Endodermal cell (in vitro differentiated cells): ENCODE measurements around the gene DHX57. TPM values are rescaled to one million over a fixed set of nuclear protein-coding genes. Genes with fewer than 3 reads are reported as not detected.

Experiments used
- DNase-seq: peaks from one replicate; pipeline ENCODE4 v3.0.0-alpha.2; 2017
- H3K27ac ChIP-seq: 2 replicates; pipeline ENCODE4 v1.5.1; 2013; ENCODE audit warnings: mild to moderate bottlenecking, low read depth, low read length, moderate library complexity
- H3K27me3 ChIP-seq: 2 replicates; pipeline ENCODE4 v1.6.1; 2013; ENCODE audit warnings: mild to moderate bottlenecking, low read length, moderate library complexity; ENCODE audit not compliant: insufficient read depth, control insufficient read depth, poor library complexity, severe bottlenecking
- H3K36me3 ChIP-seq: 2 replicates; pipeline ENCODE4 v1.7.0; 2013; ENCODE audit warnings: mild to moderate bottlenecking, low read length, moderate library complexity; ENCODE audit not compliant: control insufficient read depth, insufficient read depth
- H3K4me1 ChIP-seq: one replicate; pipeline ENCODE4 v1.7.0; 2013; ENCODE audit warnings: low read length; ENCODE audit not compliant: control insufficient read depth, insufficient read depth
- H3K4me3 ChIP-seq: 2 replicates; pipeline ENCODE4 v1.5.1; 2013; ENCODE audit warnings: mild to moderate bottlenecking, low read length, moderate library complexity
- H3K9ac ChIP-seq: 2 replicates; pipeline ENCODE4 v1.6.1; 2013; ENCODE audit warnings: mild to moderate bottlenecking, low read length, moderate library complexity; ENCODE audit not compliant: poor library complexity, severe bottlenecking; ENCODE audit errors: extremely low read depth
- H3K9me3 ChIP-seq: 2 replicates; pipeline ENCODE4 v1.6.1; 2013; ENCODE audit warnings: mild to moderate bottlenecking, low read length, moderate library complexity; ENCODE audit not compliant: control insufficient read depth
- H3K27ac Mint-ChIP-seq: 2 replicates; pipeline ENCODE4 v1.8.0; 2020; ENCODE audit warnings: mixed read lengths
- H3K27me3 Mint-ChIP-seq: 2 replicates; pipeline ENCODE4 v1.8.0; 2021; ENCODE audit warnings: mild to moderate bottlenecking, mixed read lengths; ENCODE audit not compliant: insufficient read depth
- H3K36me3 Mint-ChIP-seq: 2 replicates; pipeline ENCODE4 v1.8.0; 2020; ENCODE audit warnings: low read depth, mixed read lengths
- H3K4me1 Mint-ChIP-seq: 2 replicates; pipeline ENCODE4 v1.8.0; 2020; ENCODE audit warnings: mixed read lengths
- H3K4me3 Mint-ChIP-seq: 2 replicates; pipeline ENCODE4 v1.8.0; 2020; ENCODE audit warnings: mild to moderate bottlenecking, moderate library complexity, mixed read lengths
- H3K9me3 Mint-ChIP-seq: 2 replicates; pipeline ENCODE4 v1.8.0; 2020; ENCODE audit warnings: mild to moderate bottlenecking, mixed read lengths
- CTCF ChIP-seq: fragments of 200-600 bp; sonication (generic); conservative IDR thresholded peaks from 2 replicates; pipeline ENCODE4 v1.5.0; 2021; ENCODE audit warnings: antibody characterized with exemption, mild to moderate bottlenecking
- WGBS, 2 experiments: methylation state at CpG; one replicate each; pipeline versions ENCODE4 v1.1.5 to v1.1.7; 2013; ENCODE audit warnings: missing lambda C conversion rate in 2 of 2, mixed read lengths in 1 of 2; ENCODE audit not compliant: insufficient coverage in 1 of 2, insufficient read length in 1 of 2; 5-methylcytosine and 5-hydroxymethylcytosine counted together
- total RNA-seq, 2 donors: library from RNA; stranded (reverse); fragmentation: NEBNext Ultra II Directional in 1 of 2; extraction: Animal tissue kit (Norgen Biotek cat#: 25700) in 1 of 2; gene quantifications; 2 replicates in 1 of 2; 3 replicates in 1 of 2; pipeline ENCODE4 v1.2.1, GENCODE V29; 2021

Gene DHX57
- total RNA-seq, 2 donors from 2014 or later, result 35.4 to 45.7 TPM

DNA sequence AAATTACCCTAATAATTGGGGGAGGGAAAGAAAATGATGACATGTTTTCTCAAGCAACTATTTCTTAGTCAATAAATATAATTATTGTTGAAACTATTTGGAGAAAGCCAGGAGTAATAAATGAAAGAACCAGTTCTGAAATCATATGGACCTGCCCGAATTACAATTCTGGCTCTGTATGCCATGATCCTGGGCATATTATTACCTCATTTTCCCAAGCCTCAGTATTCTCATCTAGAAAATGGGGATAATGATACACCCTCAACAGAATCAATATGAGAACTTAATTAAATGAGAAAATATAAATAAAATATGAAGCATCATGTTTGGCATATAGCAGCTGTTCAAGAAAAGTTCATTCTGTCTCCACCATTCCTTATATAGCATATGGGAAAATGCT, 36.9 kb upstream of the DHX57 start:
- Histone ChIP-seq H3K36me3 (no peaks in the 10 kb centered on the region), H3K9ac (no peak overlapping the region), H3K27ac (no peak overlapping the region), H3K4me3 (no peak overlapping the region), H3K4me1 (no peaks in the 10 kb centered on the region), H3K9me3 (no peaks in the 10 kb centered on the region), H3K27me3 (no peaks in the 10 kb centered on the region)
- DNase-seq, result no peak
- no peak overlapping the region for H3K27ac Mint-ChIP-seq
- no peak overlapping the region for H3K4me3 Mint-ChIP-seq
- no peaks in the 10 kb centered on the region for H3K27me3 Mint-ChIP-seq
- TF ChIP-seq CTCF, result no peak
- no peaks in the 10 kb centered on the region for H3K36me3 Mint-ChIP-seq
- no peaks in the 10 kb centered on the region for H3K4me1 Mint-ChIP-seq
- WGBS, 2 experiments, result 0 to 57% methylated on average over 1 of the region's 1 CpG
- no peaks in the 10 kb centered on the region for H3K9me3 Mint-ChIP-seq

GRCh38 chr2:38911191-38911590, 35.5 kb upstream of the DHX57 start:
- H3K9ac ChIP-seq, result no peak overlapping the region
- TF ChIP-seq CTCF, result no peak
- no peak overlapping the region for H3K4me3 Mint-ChIP-seq
- H3K4me3 ChIP-seq, result no peak overlapping the region
- H3K27me3 Mint-ChIP-seq, result no peaks in the 10 kb centered on the region
- no peaks in the 10 kb centered on the region for H3K27me3 ChIP-seq
- no peaks in the 10 kb centered on the region for H3K9me3 Mint-ChIP-seq
- no peak overlapping the region for H3K27ac ChIP-seq
- no peak overlapping the region for H3K27ac Mint-ChIP-seq
- H3K9me3 ChIP-seq, result no peaks in the 10 kb centered on the region
- H3K36me3 ChIP-seq, result no peaks in the 10 kb centered on the region
- H3K36me3 Mint-ChIP-seq, result no peaks in the 10 kb centered on the region
- 100% methylated on average over 1 of the region's 1 CpG; no CpG with 5 or more reads in 1 of the 2 experiments for WGBS, 2 experiments
- no peaks in the 10 kb centered on the region for H3K4me1 ChIP-seq
- DNase-seq, result no peak
- no peaks in the 10 kb centered on the region for H3K4me1 Mint-ChIP-seq

GRCh38 chr2:38909872-38910271, 34.1 kb upstream of the DHX57 start:
- no CpG with 5 or more reads among the region's 1 CpG for WGBS, 2 experiments
- Histone ChIP-seq H3K9me3 (no peaks in the 10 kb centered on the region), H3K36me3 (no peaks in the 10 kb centered on the region), H3K27me3 (no peaks in the 10 kb centered on the region), H3K4me1 (no peaks in the 10 kb centered on the region), H3K4me3 (no peak overlapping the region), H3K9ac (no peak overlapping the region), H3K27ac (no peak overlapping the region)
- H3K4me3 Mint-ChIP-seq, result no peak overlapping the region
- TF ChIP-seq CTCF, result no peak
- no peaks in the 10 kb centered on the region for H3K9me3 Mint-ChIP-seq
- no peak for DNase-seq
- no peaks in the 10 kb centered on the region for H3K36me3 Mint-ChIP-seq
- H3K27me3 Mint-ChIP-seq, result no peaks in the 10 kb centered on the region
- no peaks in the 10 kb centered on the region for H3K4me1 Mint-ChIP-seq
- H3K27ac Mint-ChIP-seq, result no peak overlapping the region
